Spleen (tissue), 11 donors: ENCODE results near the gene WDFY4. TPM values are rescaled to one million over a fixed set of nuclear protein-coding genes. Genes with fewer than 3 reads are reported as not detected.

ENCODE experiments used
- DNase-seq: peaks from one replicate; pipeline ENCODE4 v3.0.0-alpha.2; 2020
- H3K27ac ChIP-seq, 8 donors: fragments of 200-600 bp; sonication (generic) in 7 of 8; 1 replicate in 4 of 8; 2 replicates in 4 of 8; pipeline versions ENCODE4 v1.5.0 to v1.8.0; 2016 to 2021; ENCODE audit warnings: inconsistent platforms in 4 of 8, mild to moderate bottlenecking in 4 of 8, moderate library complexity in 1 of 8
- H3K27me3 ChIP-seq, 7 donors: fragments of 200-600 bp; sonication (generic) in 6 of 7; replicated peaks in 1 of 7; 1 replicate in 4 of 7; 2 replicates in 3 of 7; pipeline versions ENCODE4 v1.5.0 to v1.8.0; 2016 to 2021; ENCODE audit warnings: inconsistent platforms in 3 of 7, mild to moderate bottlenecking in 1 of 7
- H3K36me3 ChIP-seq, 6 donors: fragments of 200-600 bp; sonication (generic) in 5 of 6; 1 replicate in 4 of 6; 2 replicates in 2 of 6; pipeline versions ENCODE4 v1.5.0 to v1.8.0; 2016 to 2021; ENCODE audit warnings: inconsistent platforms in 2 of 6
- H3K4me1 ChIP-seq, 6 donors: fragments of 200-600 bp; sonication (generic) in 5 of 6; 1 replicate in 3 of 6; 2 replicates in 3 of 6; pipeline versions ENCODE4 v1.5.0 to v1.8.0; 2016 to 2021; ENCODE audit warnings: inconsistent platforms in 3 of 6
- H3K4me3 ChIP-seq, 8 donors: fragments of 200-600 bp; sonication (generic) in 7 of 8; 1 replicate in 4 of 8; 2 replicates in 4 of 8; pipeline versions ENCODE4 v1.5.0 to v1.8.0; 2016 to 2021; ENCODE audit warnings: inconsistent platforms in 4 of 8, mild to moderate bottlenecking in 4 of 8, moderate library complexity in 2 of 8
- H3K9me3 ChIP-seq, 8 donors: fragments of 200-600 bp; sonication (generic) in 7 of 8; 1 replicate in 4 of 8; 2 replicates in 4 of 8; pipeline versions ENCODE4 v1.5.0 to v1.8.0; 2016 to 2021; ENCODE audit warnings: inconsistent platforms in 4 of 8
- CTCF ChIP-seq, 11 experiments: fragments of 200-600 bp in 7 of 11; fragments of 450-650 bp in 4 of 11; sonication (generic) in 4 of 11; IDR thresholded peaks in 8 of 11; conservative IDR thresholded peaks in 3 of 11; 1 replicate in 7 of 11; 2 replicates in 4 of 11; pipeline versions ENCODE4 v1.4.0 to v1.8.0; 2016 to 2021; ENCODE audit warnings: antibody characterized with exemption in 11 of 11, inconsistent platforms in 4 of 11, mild to moderate bottlenecking in 1 of 11
- POLR2A ChIP-seq, 3 donors: fragments of 450-650 bp; IDR thresholded peaks; one replicate each; pipeline ENCODE4 v1.5.1; 2017; ENCODE audit warnings: antibody characterized with exemption in 3 of 3, mild to moderate bottlenecking in 1 of 3
- POLR2AphosphoS5 ChIP-seq, 3 donors: sonication (generic); formaldehyde crosslinking; IDR thresholded peaks; one replicate each; pipeline ENCODE4 v1.5.1; 2017; ENCODE audit warnings: antibody characterized with exemption in 3 of 3
- WGBS, 5 donors: extraction: QIAGEN DNeasy Blood & Tissue Kit in 3 of 5; methylation state at CpG; one replicate each; pipeline versions ENCODE4 v1.1.5 to v1.1.7; 2013 to 2018; 5-methylcytosine and 5-hydroxymethylcytosine counted together
- intact Hi-C: fragments of 100-400 bp; cut with DNase I; formaldehyde crosslinking; loops from one replicate; pipeline ENCODE4 v1.15.0; 2023; ENCODE audit warnings: low total_unique reads
- polyA plus RNA-seq, 3 donors: library from polyadenylated mRNA; stranded (reverse); fragments of 200-250 nt; gene quantifications; one replicate each; pipeline ENCODE4 v1.2.1, GENCODE V29; 2013
- total RNA-seq, 7 donors: library from RNA; depleted of rRNA in 3 of 7; stranded (reverse); fragments of >200 nt in 3 of 7; fragmentation: NEBNext Ultra II Directional in 4 of 7; extraction: Animal tissue kit (Norgen Biotek cat#: 25700) in 4 of 7; gene quantifications; one replicate each; pipeline versions ENCODE4 v1.1.0 to v1.2.1, GENCODE V29; 2016 to 2021
- donor health status: healthy with polysubstance abuse.
- donor health status: DM: no; HTN: no; CAD: no; lungs with moderate emphysema.
- donor health status: DM: no; HTN: no; CAD: no.
- donor health status: Bipolar disorder and iron deficiency.
- donor health status: healthy.
- donor health status: DM: no; HTN: no; CAD: no.
- donor health status: DM: yes; HTN: yes; CAD: no.

The WDFY4 gene
- total and polyA plus RNA-seq, 10 donors: 31.7 to 120 (median 88.9) TPM

- Histone ChIP-seq H3K27ac (peak overlapping the region in 1 of 8 donors; percentile 78), H3K36me3 (peaks cover 0 to 90% (median 28%) of the 10 kb centered on the region in 6 donors), H3K4me1 (peaks cover 0 to 46% (median 0%) of the 10 kb centered on the region in 6 donors), H3K27me3 (no peaks in the 10 kb centered on the region), H3K4me3 (no peak overlapping the region), H3K9me3 (no peaks in the 10 kb centered on the region)
- 77 to 89% (median 79%) methylated on average over 6 to 11 of the region's 11 CpGs for WGBS, 5 donors
- DNase-seq: no peak
- intact Hi-C loops: no loop called here
- TF ChIP-seq POLR2AphosphoS5 (IDR thresholded peaks at IDR 0.05) (no peak), POLR2A (IDR thresholded peaks at IDR 0.05) (no peak), CTCF (IDR thresholded peaks at IDR 0.05 in 8 of 11, conservative IDR thresholded peaks at IDR 0.05 in 3 of 11) (no peak)
Observed at GRCh38 chr10:48722153-48723145, 37.8 kb downstream of the WDFY4 start.

GRCh38 chr10:48724127-48724526, 39.5 kb downstream of the WDFY4 start:
- 63 to 78% (median 71%) methylated on average over 7 of the region's 7 CpGs for WGBS, 5 donors
- H3K9me3 ChIP-seq: no peaks in the 10 kb centered on the region
- no peaks in the 10 kb centered on the region for H3K27me3 ChIP-seq
- intact Hi-C loops: no loop called here
- peaks cover 0 to 46% (median 0%) of the 10 kb centered on the region in 6 donors for H3K4me1 ChIP-seq
- DNase-seq: no peak
- no peak overlapping the region for H3K4me3 ChIP-seq
- TF ChIP-seq POLR2AphosphoS5 (IDR thresholded peaks at IDR 0.05) (no peak), POLR2A (IDR thresholded peaks at IDR 0.05) (no peak), CTCF (IDR thresholded peaks at IDR 0.05 in 8 of 11, conservative IDR thresholded peaks at IDR 0.05 in 3 of 11) (no peak)
- H3K27ac ChIP-seq: peak overlapping the region in 6 of 8 donors; percentile 22 to 78 (median 38)
- H3K36me3 ChIP-seq: peaks cover 0 to 99% (median 44%) of the 10 kb centered on the region in 6 donors

- Histone ChIP-seq H3K27ac (peak overlapping the region in 4 of 8 donors; percentile 23 to 78 (median 63)), H3K4me1 (peaks cover 0 to 46% (median 0%) of the 10 kb centered on the region in 6 donors), H3K27me3 (no peaks in the 10 kb centered on the region), H3K4me3 (peak overlapping the region in 1 of 8 donors; percentile 13), H3K9me3 (no peaks in the 10 kb centered on the region), H3K36me3 (peaks cover 0 to 99% (median 53%) of the 10 kb centered on the region in 6 donors)
- 57 to 82% (median 66%) methylated on average over 4 of the region's 4 CpGs for whole genome bisulfite sequencing, 5 donors
- no peak for DNase-seq
- no peak for TF ChIP-seq CTCF (IDR thresholded peaks at IDR 0.05 in 8 of 11, conservative IDR thresholded peaks at IDR 0.05 in 3 of 11)
- TF ChIP-seq POLR2A (IDR thresholded peaks at IDR 0.05): no peak
- no peak for TF ChIP-seq POLR2AphosphoS5 (IDR thresholded peaks at IDR 0.05)
- intact Hi-C loops: no loop called here
Observed at GRCh38 chr10:48725708-48726107, 41.0 kb downstream of the WDFY4 start.

GRCh38 chr10:48727866-48728265, 43.2 kb downstream of the WDFY4 start:
- Histone ChIP-seq H3K4me1 (peaks cover 0 to 28% (median 0%) of the 10 kb centered on the region in 6 donors), H3K4me3 (no peak overlapping the region), H3K36me3 (peaks cover 0 to 99% (median 64%) of the 10 kb centered on the region in 6 donors), H3K9me3 (no peaks in the 10 kb centered on the region), H3K27me3 (no peaks in the 10 kb centered on the region), H3K27ac (no peak overlapping the region)
- no peak for DNase-seq
- TF ChIP-seq POLR2AphosphoS5 (IDR thresholded peaks at IDR 0.05) (no peak), CTCF (IDR thresholded peaks at IDR 0.05 in 8 of 11, conservative IDR thresholded peaks at IDR 0.05 in 3 of 11) (no peak)
- intact Hi-C loops: no loop called here
- whole genome bisulfite sequencing, 5 donors: 83 to 90% (median 87%) methylated on average over 3 of the region's 3 CpGs
